Gastroesophageal sphincter (tissue), 4 donors: Measurements from ENCODE around the gene RALGPS1. TPM values are rescaled to one million over a fixed set of nuclear protein-coding genes. Genes with fewer than 3 reads are reported as not detected.

Experiments
- ATAC-seq: fragments of 150-250 bp; one replicate; pipeline ENCODE4 v1.9.1; 2016; ENCODE audit warnings: mild to moderate bottlenecking, moderate library complexity
- H3K27ac ChIP-seq, 4 donors: fragments of 200-600 bp; sonication (generic) in 3 of 4; 1 replicate in 3 of 4; 2 replicates in 1 of 4; pipeline ENCODE4 v1.5.1; 2016 to 2019
- H3K27me3 ChIP-seq: fragments of 200-600 bp; sonication (generic); one replicate; pipeline ENCODE4 v1.5.1; 2019
- H3K36me3 ChIP-seq, 2 donors: fragments of 200-600 bp; sonication (generic); one replicate each; pipeline ENCODE4 v1.5.1; 2019; ENCODE audit warnings: control low read depth in 1 of 2
- H3K4me1 ChIP-seq, 3 donors: fragments of 200-600 bp; sonication (generic); 1 replicate in 2 of 3; 2 replicates in 1 of 3; pipeline ENCODE4 v1.5.1; 2016 to 2019; ENCODE audit warnings: control low read depth in 2 of 3
- H3K4me3 ChIP-seq, 2 donors: fragments of 200-600 bp; sonication (generic); one replicate each; pipeline ENCODE4 v1.5.1; 2019; ENCODE audit warnings: mild to moderate bottlenecking in 1 of 2, moderate library complexity in 1 of 2
- H3K9me3 ChIP-seq, 3 donors: fragments of 200-600 bp; sonication (generic); one replicate each; pipeline ENCODE4 v1.5.1; 2017 to 2019; ENCODE audit warnings: control low read depth in 2 of 3
- CTCF ChIP-seq, 4 experiments: fragments of 200-600 bp in 2 of 4; fragments of 450-650 bp in 2 of 4; sonication (generic) in 1 of 4; IDR thresholded peaks; one replicate each; pipeline ENCODE4 v1.5.1; 2017 to 2019; ENCODE audit warnings: antibody characterized with exemption in 4 of 4, mild to moderate bottlenecking in 2 of 4, moderate library complexity in 2 of 4
- EP300 ChIP-seq: sonication (generic); formaldehyde crosslinking; IDR thresholded peaks from one replicate; pipeline ENCODE4 v1.6.1; 2017; ENCODE audit warnings: antibody characterized with exemption, mild to moderate bottlenecking
- POLR2A ChIP-seq, 2 donors: fragments of 450-650 bp; IDR thresholded peaks; one replicate each; pipeline ENCODE4 v1.6.1; 2017; ENCODE audit warnings: antibody characterized with exemption in 2 of 2, mild to moderate bottlenecking in 2 of 2, moderate library complexity in 1 of 2
- POLR2AphosphoS5 ChIP-seq: sonication (generic); formaldehyde crosslinking; IDR thresholded peaks from one replicate; pipeline ENCODE4 v1.6.1; 2017; ENCODE audit warnings: antibody characterized with exemption
- whole genome bisulfite sequencing, 2 donors: methylation state at CpG; one replicate each; pipeline ENCODE4 v1.1.5; 2018; ENCODE audit warnings: low coverage in 1 of 2; 5-methylcytosine and 5-hydroxymethylcytosine counted together
- total RNA-seq, 4 donors: library from RNA; depleted of rRNA; stranded (reverse); fragments of >200 nt; gene quantifications; one replicate each; pipeline ENCODE4 v1.1.0, GENCODE V29; 2016

RALGPS1 gene
- total RNA-seq, 4 donors from 2014 or later, result 5.9 to 17.4 (median 11.3) TPM

GRCh38 chr9:127199001-127199791, 284.6 kb downstream of the RALGPS1 start:
- 0% methylated on average over 1 of the region's 15 CpGs; no CpG with 5 or more reads in 1 of the 2 donors for WGBS, 2 donors
- TF ChIP-seq CTCF (IDR thresholded peaks at IDR 0.05) (peak in 3 of 4 experiments; percentile 92 to 99 (median 99)), POLR2A (IDR thresholded peaks at IDR 0.05) (no peak), POLR2AphosphoS5 (no peak), EP300 (no peak)
- H3K9me3 ChIP-seq, result no peaks in the 10 kb centered on the region
- peak overlapping the region in 3 of 4 donors; percentile 73 to 78 (median 73) for H3K27ac ChIP-seq
- H3K27me3 ChIP-seq, result no peaks in the 10 kb centered on the region
- H3K36me3 ChIP-seq, result peaks cover 0 to 5% of the 10 kb centered on the region in 2 donors
- no peak overlapping the region for H3K4me3 ChIP-seq
- ATAC-seq, result peak; percentile 61
- H3K4me1 ChIP-seq, result peaks cover 0 to 58% (median 30%) of the 10 kb centered on the region in 3 donors

- Histone ChIP-seq H3K36me3 (peaks cover 0 to 5% of the 10 kb centered on the region in 2 donors), H3K27ac (no peak overlapping the region), H3K4me1 (peaks cover 0 to 62% (median 30%) of the 10 kb centered on the region in 3 donors), H3K27me3 (no peaks in the 10 kb centered on the region), H3K4me3 (no peak overlapping the region), H3K9me3 (no peaks in the 10 kb centered on the region)
- ATAC-seq, result no peak
- 67 to 93% methylated on average over 2 of the region's 10 CpGs for WGBS, 2 donors
- TF ChIP-seq EP300, result no peak
- no peak for TF ChIP-seq CTCF (IDR thresholded peaks at IDR 0.05)
- TF ChIP-seq POLR2AphosphoS5, result no peak
- no peak for TF ChIP-seq POLR2A (IDR thresholded peaks at IDR 0.05)
Measured at GRCh38 chr9:127200106-127200862, 285.7 kb downstream of the RALGPS1 start.

GRCh38 chr9:127201071-127201541, 286.5 kb downstream of the RALGPS1 start:
- no peak overlapping the region for H3K27ac ChIP-seq
- H3K9me3 ChIP-seq, result no peaks in the 10 kb centered on the region
- WGBS, 2 donors, result 86 to 93% methylated on average over 1 to 3 of the region's 6 CpGs
- peaks cover 0 to 70% (median 30%) of the 10 kb centered on the region in 3 donors for H3K4me1 ChIP-seq
- TF ChIP-seq POLR2A (IDR thresholded peaks at IDR 0.05), result no peak
- no peak for TF ChIP-seq EP300
- TF ChIP-seq CTCF (IDR thresholded peaks at IDR 0.05), result no peak
- TF ChIP-seq POLR2AphosphoS5, result no peak
- no peak for ATAC-seq
- H3K27me3 ChIP-seq, result no peaks in the 10 kb centered on the region
- H3K36me3 ChIP-seq, result peaks cover 0 to 5% of the 10 kb centered on the region in 2 donors
- no peak overlapping the region for H3K4me3 ChIP-seq

- Histone ChIP-seq H3K27ac (no peak overlapping the region), H3K36me3 (peaks cover 0 to 2% of the 10 kb centered on the region in 2 donors), H3K4me1 (peaks cover 0 to 66% (median 30%) of the 10 kb centered on the region in 3 donors), H3K27me3 (no peaks in the 10 kb centered on the region), H3K4me3 (no peak overlapping the region), H3K9me3 (no peaks in the 10 kb centered on the region)
- ATAC-seq, result no peak
- TF ChIP-seq POLR2A (IDR thresholded peaks at IDR 0.05) (no peak), EP300 (no peak), POLR2AphosphoS5 (no peak), CTCF (IDR thresholded peaks at IDR 0.05) (no peak)
- WGBS, 2 donors, result 93% methylated on average over 3 of the region's 11 CpGs; no CpG with 5 or more reads in 1 of the 2 donors
Measured at GRCh38 chr9:127201731-127202130, 287.1 kb downstream of the RALGPS1 start.
